GM23338 (cell line): ENCODE data around the gene CD40.

Experiments
- CREB1 ChIP-seq: fragments of 250-450 bp; sonication (Bioruptor Pico); IDR thresholded peaks from 2 replicates; pipeline ENCODE4 v1.5.0; 2020; ENCODE audit warnings: low read depth, mild to moderate bottlenecking, moderate library complexity
- EZH2 ChIP-seq: fragments of 200-600 bp; sonication (generic); IDR thresholded peaks from one replicate; pipeline ENCODE4 v1.8.0; 2017; ENCODE audit warnings: antibody characterized with exemption, mild to moderate bottlenecking, low read depth; ENCODE audit not compliant: unreplicated experiment
- EZH2phosphoT487 ChIP-seq: fragments of 200-600 bp; sonication (generic); IDR thresholded peaks from one replicate; pipeline ENCODE4 v1.8.1; 2018; ENCODE audit warnings: antibody characterized with exemption; ENCODE audit not compliant: unreplicated experiment
- JUNB ChIP-seq: IDR thresholded peaks from one replicate; pipeline ENCODE4 v1.6.1; 2016; ENCODE audit warnings: antibody characterized with exemption; ENCODE audit not compliant: unreplicated experiment
- NANOG ChIP-seq: IDR thresholded peaks from 2 replicates; pipeline ENCODE4 v1.6.1; 2016; ENCODE audit warnings: antibody characterized with exemption, borderline replicate concordance
- POLR2AphosphoS5 ChIP-seq: IDR thresholded peaks from 2 replicates; pipeline ENCODE4 v1.6.1; 2016; ENCODE audit warnings: antibody characterized with exemption, low read depth
- STAT1 ChIP-seq: IDR thresholded peaks from one replicate; pipeline ENCODE4 v1.6.1; 2016; ENCODE audit warnings: antibody characterized with exemption; ENCODE audit not compliant: unreplicated experiment
- ZNF114 ChIP-seq: fragments of 250-450 bp; sonication (Bioruptor Pico); IDR thresholded peaks from 2 replicates; pipeline ENCODE4 v1.5.0; 2020; ENCODE audit warnings: mild to moderate bottlenecking, moderate library complexity
- ZNF331 ChIP-seq: fragments of 250-450 bp; sonication (Bioruptor Pico); IDR thresholded peaks from 2 replicates; pipeline ENCODE4 v1.5.0; 2020; ENCODE audit warnings: low read depth, mild to moderate bottlenecking, moderate library complexity
- TF ChIP-seq, protein P1 (sequence below), 2 experiments: fragments of 200-600 bp in 1 of 2; sonication (generic) in 1 of 2; conservative IDR thresholded peaks; 2 replicates each; pipeline versions ENCODE4 v1.5.1 to v1.6.1; 2016 to 2017; ENCODE audit warnings: antibody characterized with exemption in 2 of 2, low read depth in 2 of 2, mild to moderate bottlenecking in 2 of 2, moderate library complexity in 1 of 2
- TF ChIP-seq, protein P2 (sequence below): IDR thresholded peaks from one replicate; pipeline ENCODE4 v1.6.1; 2018; ENCODE audit warnings: antibody characterized with exemption; ENCODE audit not compliant: unreplicated experiment
- TF ChIP-seq, protein P3 (sequence below): IDR thresholded peaks from 2 replicates; pipeline ENCODE4 v1.6.1; 2016; ENCODE audit warnings: antibody characterized with exemption
- TF ChIP-seq, protein P4 (sequence below): fragments of 250-450 bp; sonication (Bioruptor Pico); IDR thresholded peaks from 2 replicates; pipeline ENCODE4 v1.5.0; 2020; ENCODE audit warnings: mild to moderate bottlenecking, moderate library complexity

DNA sequence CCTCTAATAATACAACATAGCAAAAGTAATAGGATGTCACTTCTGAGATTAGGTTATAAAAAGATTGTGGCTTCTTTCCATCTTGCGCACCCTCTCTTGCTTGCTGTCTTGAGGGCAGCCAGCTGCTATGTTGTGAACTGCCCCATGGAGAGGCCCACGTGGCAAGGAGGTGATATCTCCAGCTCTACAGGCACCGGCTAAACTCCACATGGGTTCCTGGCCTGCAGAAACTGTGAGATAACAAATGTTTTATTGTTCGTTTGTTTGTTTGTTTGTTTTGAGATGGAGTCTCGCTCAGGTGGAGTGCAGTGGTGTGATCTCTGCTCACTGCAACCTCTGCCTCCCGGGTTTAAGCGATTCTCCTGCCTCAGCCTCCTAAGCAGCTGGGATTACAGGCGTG lies 38.0 kb downstream of the CD40 start:
- TF ChIP-seq EZH2 (no peak), POLR2AphosphoS5 (no peak), CREB1 (no peak), JUNB (no peak), NANOG (no peak), EZH2phosphoT487 (no peak), ZNF114 (CRISPR knock-in tag) (no peak), ZNF331 (CRISPR knock-in tag) (no peak), STAT1 (no peak)
- TF ChIP-seq, protein P1, sequence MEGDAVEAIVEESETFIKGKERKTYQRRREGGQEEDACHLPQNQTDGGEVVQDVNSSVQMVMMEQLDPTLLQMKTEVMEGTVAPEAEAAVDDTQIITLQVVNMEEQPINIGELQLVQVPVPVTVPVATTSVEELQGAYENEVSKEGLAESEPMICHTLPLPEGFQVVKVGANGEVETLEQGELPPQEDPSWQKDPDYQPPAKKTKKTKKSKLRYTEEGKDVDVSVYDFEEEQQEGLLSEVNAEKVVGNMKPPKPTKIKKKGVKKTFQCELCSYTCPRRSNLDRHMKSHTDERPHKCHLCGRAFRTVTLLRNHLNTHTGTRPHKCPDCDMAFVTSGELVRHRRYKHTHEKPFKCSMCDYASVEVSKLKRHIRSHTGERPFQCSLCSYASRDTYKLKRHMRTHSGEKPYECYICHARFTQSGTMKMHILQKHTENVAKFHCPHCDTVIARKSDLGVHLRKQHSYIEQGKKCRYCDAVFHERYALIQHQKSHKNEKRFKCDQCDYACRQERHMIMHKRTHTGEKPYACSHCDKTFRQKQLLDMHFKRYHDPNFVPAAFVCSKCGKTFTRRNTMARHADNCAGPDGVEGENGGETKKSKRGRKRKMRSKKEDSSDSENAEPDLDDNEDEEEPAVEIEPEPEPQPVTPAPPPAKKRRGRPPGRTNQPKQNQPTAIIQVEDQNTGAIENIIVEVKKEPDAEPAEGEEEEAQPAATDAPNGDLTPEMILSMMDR (conservative IDR thresholded peaks at IDR 0.05; ENCODE audit: low read depth in 2 of 2): no peak
- TF ChIP-seq, protein P2, sequence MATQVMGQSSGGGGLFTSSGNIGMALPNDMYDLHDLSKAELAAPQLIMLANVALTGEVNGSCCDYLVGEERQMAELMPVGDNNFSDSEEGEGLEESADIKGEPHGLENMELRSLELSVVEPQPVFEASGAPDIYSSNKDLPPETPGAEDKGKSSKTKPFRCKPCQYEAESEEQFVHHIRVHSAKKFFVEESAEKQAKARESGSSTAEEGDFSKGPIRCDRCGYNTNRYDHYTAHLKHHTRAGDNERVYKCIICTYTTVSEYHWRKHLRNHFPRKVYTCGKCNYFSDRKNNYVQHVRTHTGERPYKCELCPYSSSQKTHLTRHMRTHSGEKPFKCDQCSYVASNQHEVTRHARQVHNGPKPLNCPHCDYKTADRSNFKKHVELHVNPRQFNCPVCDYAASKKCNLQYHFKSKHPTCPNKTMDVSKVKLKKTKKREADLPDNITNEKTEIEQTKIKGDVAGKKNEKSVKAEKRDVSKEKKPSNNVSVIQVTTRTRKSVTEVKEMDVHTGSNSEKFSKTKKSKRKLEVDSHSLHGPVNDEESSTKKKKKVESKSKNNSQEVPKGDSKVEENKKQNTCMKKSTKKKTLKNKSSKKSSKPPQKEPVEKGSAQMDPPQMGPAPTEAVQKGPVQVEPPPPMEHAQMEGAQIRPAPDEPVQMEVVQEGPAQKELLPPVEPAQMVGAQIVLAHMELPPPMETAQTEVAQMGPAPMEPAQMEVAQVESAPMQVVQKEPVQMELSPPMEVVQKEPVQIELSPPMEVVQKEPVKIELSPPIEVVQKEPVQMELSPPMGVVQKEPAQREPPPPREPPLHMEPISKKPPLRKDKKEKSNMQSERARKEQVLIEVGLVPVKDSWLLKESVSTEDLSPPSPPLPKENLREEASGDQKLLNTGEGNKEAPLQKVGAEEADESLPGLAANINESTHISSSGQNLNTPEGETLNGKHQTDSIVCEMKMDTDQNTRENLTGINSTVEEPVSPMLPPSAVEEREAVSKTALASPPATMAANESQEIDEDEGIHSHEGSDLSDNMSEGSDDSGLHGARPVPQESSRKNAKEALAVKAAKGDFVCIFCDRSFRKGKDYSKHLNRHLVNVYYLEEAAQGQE: no peak
- TF ChIP-seq, protein P3, sequence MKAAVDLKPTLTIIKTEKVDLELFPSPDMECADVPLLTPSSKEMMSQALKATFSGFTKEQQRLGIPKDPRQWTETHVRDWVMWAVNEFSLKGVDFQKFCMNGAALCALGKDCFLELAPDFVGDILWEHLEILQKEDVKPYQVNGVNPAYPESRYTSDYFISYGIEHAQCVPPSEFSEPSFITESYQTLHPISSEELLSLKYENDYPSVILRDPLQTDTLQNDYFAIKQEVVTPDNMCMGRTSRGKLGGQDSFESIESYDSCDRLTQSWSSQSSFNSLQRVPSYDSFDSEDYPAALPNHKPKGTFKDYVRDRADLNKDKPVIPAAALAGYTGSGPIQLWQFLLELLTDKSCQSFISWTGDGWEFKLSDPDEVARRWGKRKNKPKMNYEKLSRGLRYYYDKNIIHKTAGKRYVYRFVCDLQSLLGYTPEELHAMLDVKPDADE: no peak
- TF ChIP-seq, protein P4, sequence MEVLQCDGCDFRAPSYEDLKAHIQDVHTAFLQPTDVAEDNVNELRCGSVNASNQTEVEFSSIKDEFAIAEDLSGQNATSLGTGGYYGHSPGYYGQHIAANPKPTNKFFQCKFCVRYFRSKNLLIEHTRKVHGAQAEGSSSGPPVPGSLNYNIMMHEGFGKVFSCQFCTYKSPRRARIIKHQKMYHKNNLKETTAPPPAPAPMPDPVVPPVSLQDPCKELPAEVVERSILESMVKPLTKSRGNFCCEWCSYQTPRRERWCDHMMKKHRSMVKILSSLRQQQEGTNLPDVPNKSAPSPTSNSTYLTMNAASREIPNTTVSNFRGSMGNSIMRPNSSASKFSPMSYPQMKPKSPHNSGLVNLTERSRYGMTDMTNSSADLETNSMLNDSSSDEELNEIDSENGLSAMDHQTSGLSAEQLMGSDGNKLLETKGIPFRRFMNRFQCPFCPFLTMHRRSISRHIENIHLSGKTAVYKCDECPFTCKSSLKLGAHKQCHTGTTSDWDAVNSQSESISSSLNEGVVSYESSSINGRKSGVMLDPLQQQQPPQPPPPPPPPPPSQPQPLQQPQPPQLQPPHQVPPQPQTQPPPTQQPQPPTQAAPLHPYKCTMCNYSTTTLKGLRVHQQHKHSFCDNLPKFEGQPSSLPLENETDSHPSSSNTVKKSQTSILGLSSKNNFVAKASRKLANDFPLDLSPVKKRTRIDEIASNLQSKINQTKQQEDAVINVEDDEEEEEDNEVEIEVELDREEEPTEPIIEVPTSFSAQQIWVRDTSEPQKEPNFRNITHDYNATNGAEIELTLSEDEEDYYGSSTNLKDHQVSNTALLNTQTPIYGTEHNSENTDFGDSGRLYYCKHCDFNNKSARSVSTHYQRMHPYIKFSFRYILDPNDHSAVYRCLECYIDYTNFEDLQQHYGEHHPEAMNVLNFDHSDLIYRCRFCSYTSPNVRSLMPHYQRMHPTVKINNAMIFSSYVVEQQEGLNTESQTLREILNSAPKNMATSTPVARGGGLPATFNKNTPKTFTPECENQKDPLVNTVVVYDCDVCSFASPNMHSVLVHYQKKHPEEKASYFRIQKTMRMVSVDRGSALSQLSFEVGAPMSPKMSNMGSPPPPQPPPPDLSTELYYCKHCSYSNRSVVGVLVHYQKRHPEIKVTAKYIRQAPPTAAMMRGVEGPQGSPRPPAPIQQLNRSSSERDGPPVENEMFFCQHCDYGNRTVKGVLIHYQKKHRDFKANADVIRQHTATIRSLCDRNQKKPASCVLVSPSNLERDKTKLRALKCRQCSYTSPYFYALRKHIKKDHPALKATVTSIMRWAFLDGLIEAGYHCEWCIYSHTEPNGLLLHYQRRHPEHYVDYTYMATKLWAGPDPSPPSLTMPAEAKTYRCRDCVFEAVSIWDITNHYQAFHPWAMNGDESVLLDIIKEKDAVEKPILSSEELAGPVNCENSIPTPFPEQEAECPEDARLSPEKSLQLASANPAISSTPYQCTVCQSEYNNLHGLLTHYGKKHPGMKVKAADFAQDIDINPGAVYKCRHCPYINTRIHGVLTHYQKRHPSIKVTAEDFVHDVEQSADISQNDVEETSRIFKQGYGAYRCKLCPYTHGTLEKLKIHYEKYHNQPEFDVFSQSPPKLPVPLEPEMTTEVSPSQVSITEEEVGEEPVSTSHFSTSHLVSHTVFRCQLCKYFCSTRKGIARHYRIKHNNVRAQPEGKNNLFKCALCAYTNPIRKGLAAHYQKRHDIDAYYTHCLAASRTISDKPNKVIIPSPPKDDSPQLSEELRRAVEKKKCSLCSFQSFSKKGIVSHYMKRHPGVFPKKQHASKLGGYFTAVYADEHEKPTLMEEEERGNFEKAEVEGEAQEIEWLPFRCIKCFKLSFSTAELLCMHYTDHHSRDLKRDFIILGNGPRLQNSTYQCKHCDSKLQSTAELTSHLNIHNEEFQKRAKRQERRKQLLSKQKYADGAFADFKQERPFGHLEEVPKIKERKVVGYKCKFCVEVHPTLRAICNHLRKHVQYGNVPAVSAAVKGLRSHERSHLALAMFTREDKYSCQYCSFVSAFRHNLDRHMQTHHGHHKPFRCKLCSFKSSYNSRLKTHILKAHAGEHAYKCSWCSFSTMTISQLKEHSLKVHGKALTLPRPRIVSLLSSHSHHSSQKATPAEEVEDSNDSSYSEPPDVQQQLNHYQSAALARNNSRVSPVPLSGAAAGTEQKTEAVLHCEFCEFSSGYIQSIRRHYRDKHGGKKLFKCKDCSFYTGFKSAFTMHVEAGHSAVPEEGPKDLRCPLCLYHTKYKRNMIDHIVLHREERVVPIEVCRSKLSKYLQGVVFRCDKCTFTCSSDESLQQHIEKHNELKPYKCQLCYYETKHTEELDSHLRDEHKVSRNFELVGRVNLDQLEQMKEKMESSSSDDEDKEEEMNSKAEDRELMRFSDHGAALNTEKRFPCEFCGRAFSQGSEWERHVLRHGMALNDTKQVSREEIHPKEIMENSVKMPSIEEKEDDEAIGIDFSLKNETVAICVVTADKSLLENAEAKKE: no peak
